Neural cell (in vitro differentiated cells): Measurements from ENCODE around the gene ADAD2.
A peak's percentile ranks its signal among the peaks of the same experiment; 100 is the strongest.

Experiments
- EZH2 ChIP-seq: fragments of 200-600, 300-800 bp; shearing (Covaris generic), sonication (generic); IDR thresholded peaks from 2 replicates; pipeline ENCODE4 v1.6.1; 2014; ENCODE audit warnings: antibody characterized with exemption, low read length, borderline replicate concordance, mild to moderate bottlenecking; ENCODE audit not compliant: insufficient read depth, poor library complexity, severe bottlenecking
- RAD21 ChIP-seq: fragments of 450-650 bp; conservative IDR thresholded peaks from 2 replicates; pipeline ENCODE4 v1.6.1; 2014; ENCODE audit warnings: antibody characterized with exemption, mild to moderate bottlenecking, moderate library complexity
- SMC3 ChIP-seq: fragments of 450-650 bp; conservative IDR thresholded peaks from 2 replicates; pipeline ENCODE4 v1.6.1; 2014; ENCODE audit warnings: antibody characterized with exemption, mild to moderate bottlenecking, moderate library complexity; ENCODE audit not compliant: poor library complexity
- TF ChIP-seq, protein P1 (sequence below): fragments of 450-650 bp; IDR thresholded peaks from 2 replicates; pipeline ENCODE4 v1.5.1; 2014; ENCODE audit warnings: antibody characterized with exemption, mild to moderate bottlenecking, moderate library complexity; ENCODE audit not compliant: poor library complexity, severe bottlenecking

DNA sequence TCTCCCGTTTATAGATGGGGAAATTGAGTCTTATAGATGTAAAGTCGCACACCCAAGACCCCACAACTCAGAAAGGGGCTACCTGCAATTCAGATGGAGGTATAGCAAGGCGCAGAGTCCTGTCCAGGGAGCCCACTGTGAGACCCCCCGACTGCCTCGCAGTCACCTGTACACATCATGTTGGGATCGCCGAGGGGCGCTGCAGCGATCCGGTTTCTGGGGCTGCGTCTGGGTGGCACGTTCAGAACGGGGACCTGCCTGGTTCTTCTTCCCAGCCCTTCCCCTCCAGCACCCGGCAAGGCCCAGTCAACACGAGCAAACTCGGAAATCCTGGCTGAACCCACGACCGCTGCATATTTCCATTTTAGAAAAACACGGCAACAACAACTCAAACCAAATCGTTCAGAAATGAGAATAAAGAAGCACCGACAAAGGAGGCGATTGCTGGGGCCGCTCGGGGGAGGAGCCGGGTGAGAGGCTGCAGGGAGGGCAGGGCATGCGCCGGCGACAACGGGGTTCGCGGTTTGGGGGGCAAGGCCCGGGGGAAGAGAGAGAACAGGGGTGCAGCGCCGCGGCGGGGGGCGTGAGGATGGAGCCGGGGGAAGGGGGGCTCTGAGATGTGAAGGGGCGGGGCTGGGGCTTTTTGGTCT lies 46.6 kb upstream of the ADAD2 start:
- TF ChIP-seq, protein P1, sequence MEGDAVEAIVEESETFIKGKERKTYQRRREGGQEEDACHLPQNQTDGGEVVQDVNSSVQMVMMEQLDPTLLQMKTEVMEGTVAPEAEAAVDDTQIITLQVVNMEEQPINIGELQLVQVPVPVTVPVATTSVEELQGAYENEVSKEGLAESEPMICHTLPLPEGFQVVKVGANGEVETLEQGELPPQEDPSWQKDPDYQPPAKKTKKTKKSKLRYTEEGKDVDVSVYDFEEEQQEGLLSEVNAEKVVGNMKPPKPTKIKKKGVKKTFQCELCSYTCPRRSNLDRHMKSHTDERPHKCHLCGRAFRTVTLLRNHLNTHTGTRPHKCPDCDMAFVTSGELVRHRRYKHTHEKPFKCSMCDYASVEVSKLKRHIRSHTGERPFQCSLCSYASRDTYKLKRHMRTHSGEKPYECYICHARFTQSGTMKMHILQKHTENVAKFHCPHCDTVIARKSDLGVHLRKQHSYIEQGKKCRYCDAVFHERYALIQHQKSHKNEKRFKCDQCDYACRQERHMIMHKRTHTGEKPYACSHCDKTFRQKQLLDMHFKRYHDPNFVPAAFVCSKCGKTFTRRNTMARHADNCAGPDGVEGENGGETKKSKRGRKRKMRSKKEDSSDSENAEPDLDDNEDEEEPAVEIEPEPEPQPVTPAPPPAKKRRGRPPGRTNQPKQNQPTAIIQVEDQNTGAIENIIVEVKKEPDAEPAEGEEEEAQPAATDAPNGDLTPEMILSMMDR = peak; percentile 68
- TF ChIP-seq EZH2 (no peak), SMC3 (peak; percentile 57), RAD21 (peak; percentile 42)
